Omental fat pad (tissue), 4 donors: ENCODE data around the gene TMPRSS3. TPM values are rescaled to one million over a fixed set of nuclear protein-coding genes. Genes with fewer than 3 reads are reported as not detected.

ENCODE experiments used
- ATAC-seq: fragments of 150-250 bp; one replicate; pipeline ENCODE4 v1.9.1; 2016; ENCODE audit warnings: mild to moderate bottlenecking, moderate library complexity; ENCODE audit not compliant: low FRiP score
- DNase-seq: peaks from one replicate; pipeline ENCODE4 v3.0.0-alpha.2; 2019; ENCODE audit warnings: low spot score
- CTCF ChIP-seq, 3 donors: fragments of 450-650 bp; IDR thresholded peaks; one replicate each; pipeline ENCODE4 v1.5.1; 2016 to 2017; ENCODE audit warnings: antibody characterized with exemption in 3 of 3, mild to moderate bottlenecking in 3 of 3, moderate library complexity in 2 of 3
- total RNA-seq, 4 donors: library from RNA; depleted of rRNA; stranded (reverse); fragments of >200 nt; gene quantifications; one replicate each; pipeline ENCODE4 v1.1.0, GENCODE V29; 2016

TMPRSS3 gene
- 1 to 10 TPM in 3 of 4 donors, under 1 TPM in 1; 0.32 to 8.7 (median 5.9) TPM for total RNA-seq

- no peak for DNase-seq
- peak; percentile 68 for ATAC-seq
- TF ChIP-seq CTCF (IDR thresholded peaks at IDR 0.05), result no peak
Measured at GRCh38 chr21:42395905-42396651, at the start of gene TMPRSS3. Gene TMPRSS3, minus strand, starts transcription at chr21:42396052. Its CDS starts 635 bp downstream, at chr21:42395417.

GRCh38 chr21:42445311-42445710 is 49.5 kb upstream of the TMPRSS3 start:
- TF ChIP-seq CTCF (IDR thresholded peaks at IDR 0.05), result no peak
- DNase-seq, result no peak
- ATAC-seq, result no peak

GRCh38 chr21:42444745-42445059 is 48.9 kb upstream of the TMPRSS3 start:
- no peak for TF ChIP-seq CTCF (IDR thresholded peaks at IDR 0.05)
- no peak for DNase-seq
- ATAC-seq, result no peak

- DNase-seq, result no peak
- no peak for TF ChIP-seq CTCF (IDR thresholded peaks at IDR 0.05)
- ATAC-seq, result no peak
Measured at GRCh38 chr21:42443876-42444744, 48.3 kb upstream of the TMPRSS3 start.

GRCh38 chr21:42443181-42443785 is 47.4 kb upstream of the TMPRSS3 start:
- no peak for ATAC-seq
- TF ChIP-seq CTCF (IDR thresholded peaks at IDR 0.05), result no peak
- DNase-seq, result no peak

- no peak for TF ChIP-seq CTCF (IDR thresholded peaks at IDR 0.05)
- ATAC-seq, result no peak
- no peak for DNase-seq
Measured at GRCh38 chr21:42441963-42442362, 46.1 kb upstream of the TMPRSS3 start.
